Breast epithelium (tissue), 4 donors: ENCODE data around the gene RAB24. TPM values are rescaled to one million over a fixed set of nuclear protein-coding genes. Genes with fewer than 3 reads are reported as not detected.

Source experiments
- DNase-seq, 2 donors: peaks; one replicate each; pipeline ENCODE4 v3.0.0-alpha.2; 2019; ENCODE audit warnings: low spot score in 2 of 2
- H3K27ac ChIP-seq, 2 donors: fragments of 200-600 bp; sonication (generic) in 1 of 2; one replicate each; pipeline ENCODE4 v1.5.1; 2016 to 2019; ENCODE audit warnings: mild to moderate bottlenecking in 1 of 2
- H3K27me3 ChIP-seq, 2 donors: fragments of 200-600 bp; sonication (generic) in 1 of 2; one replicate each; pipeline versions ENCODE4 v1.5.1 to v1.6.0; 2017 to 2019; ENCODE audit warnings: control low read depth in 1 of 2, mild to moderate bottlenecking in 1 of 2
- H3K36me3 ChIP-seq: fragments of 200-600 bp; one replicate; pipeline ENCODE4 v1.5.1; 2019
- H3K4me1 ChIP-seq, 2 donors: fragments of 200-600 bp; sonication (generic); one replicate each; pipeline ENCODE4 v1.5.1; 2016 to 2019; ENCODE audit warnings: control low read depth in 1 of 2
- H3K4me3 ChIP-seq, 3 donors: fragments of 200-600 bp; sonication (generic); 1 replicate in 2 of 3; 2 replicates in 1 of 3; pipeline ENCODE4 v1.5.1; 2016 to 2019; ENCODE audit warnings: mild to moderate bottlenecking in 3 of 3, moderate library complexity in 2 of 3
- H3K9me3 ChIP-seq, 2 donors: fragments of 200-600 bp; sonication (generic) in 1 of 2; one replicate each; pipeline ENCODE4 v1.5.1; 2016 to 2019; ENCODE audit warnings: control low read depth in 1 of 2
- POLR2A ChIP-seq: fragments of 450-650 bp; IDR thresholded peaks from one replicate; pipeline ENCODE4 v1.6.1; 2016; ENCODE audit warnings: antibody characterized with exemption, mild to moderate bottlenecking, moderate library complexity
- POLR2AphosphoS5 ChIP-seq, 3 donors: sonication (generic); formaldehyde crosslinking; IDR thresholded peaks; one replicate each; pipeline ENCODE4 v1.6.1; 2017; ENCODE audit warnings: antibody characterized with exemption in 3 of 3
- intact Hi-C: fragments of 100-400 bp; cut with DNase I; formaldehyde crosslinking; loops from one replicate; pipeline ENCODE4 v1.15.1; 2023; ENCODE audit warnings: low total_unique reads
- total RNA-seq, 3 donors: library from RNA; depleted of rRNA; stranded (reverse); fragments of >200 nt; gene quantifications; one replicate each; pipeline ENCODE4 v1.1.0, GENCODE V29; 2016
- TF ChIP-seq, protein P1 (sequence below), 3 donors: fragments of 450-650 bp; IDR thresholded peaks; one replicate each; pipeline ENCODE4 v1.5.1; 2016 to 2017; ENCODE audit warnings: antibody characterized with exemption in 3 of 3, mild to moderate bottlenecking in 3 of 3, moderate library complexity in 3 of 3

Gene RAB24
- total RNA-seq, 3 donors from 2014 or later, result 21.4 to 62.9 (median 36.0) TPM

DNA sequence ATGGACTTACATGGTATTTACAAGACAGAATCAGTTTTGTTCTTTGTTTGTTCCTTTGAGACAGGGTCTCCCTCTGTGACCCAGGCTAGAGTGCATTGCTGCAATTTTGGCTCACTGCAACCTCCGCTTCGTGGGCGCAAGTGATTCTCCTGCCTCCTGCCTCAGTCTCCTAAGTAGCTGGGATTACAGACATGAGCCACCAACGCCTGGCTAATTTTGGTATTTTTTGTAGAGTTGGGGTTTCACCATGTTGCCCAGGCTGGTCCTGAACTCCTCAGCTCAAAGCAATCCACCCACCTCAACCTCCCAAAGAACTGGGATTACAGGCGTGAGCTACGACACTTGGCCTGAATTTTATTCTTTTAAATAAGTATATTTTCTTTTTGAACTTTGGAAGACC is 27.6 kb downstream of the RAB24 start:
- no peak for TF ChIP-seq POLR2A
- no peak for TF ChIP-seq POLR2AphosphoS5 (IDR thresholded peaks at IDR 0.05)
- TF ChIP-seq, protein P1, sequence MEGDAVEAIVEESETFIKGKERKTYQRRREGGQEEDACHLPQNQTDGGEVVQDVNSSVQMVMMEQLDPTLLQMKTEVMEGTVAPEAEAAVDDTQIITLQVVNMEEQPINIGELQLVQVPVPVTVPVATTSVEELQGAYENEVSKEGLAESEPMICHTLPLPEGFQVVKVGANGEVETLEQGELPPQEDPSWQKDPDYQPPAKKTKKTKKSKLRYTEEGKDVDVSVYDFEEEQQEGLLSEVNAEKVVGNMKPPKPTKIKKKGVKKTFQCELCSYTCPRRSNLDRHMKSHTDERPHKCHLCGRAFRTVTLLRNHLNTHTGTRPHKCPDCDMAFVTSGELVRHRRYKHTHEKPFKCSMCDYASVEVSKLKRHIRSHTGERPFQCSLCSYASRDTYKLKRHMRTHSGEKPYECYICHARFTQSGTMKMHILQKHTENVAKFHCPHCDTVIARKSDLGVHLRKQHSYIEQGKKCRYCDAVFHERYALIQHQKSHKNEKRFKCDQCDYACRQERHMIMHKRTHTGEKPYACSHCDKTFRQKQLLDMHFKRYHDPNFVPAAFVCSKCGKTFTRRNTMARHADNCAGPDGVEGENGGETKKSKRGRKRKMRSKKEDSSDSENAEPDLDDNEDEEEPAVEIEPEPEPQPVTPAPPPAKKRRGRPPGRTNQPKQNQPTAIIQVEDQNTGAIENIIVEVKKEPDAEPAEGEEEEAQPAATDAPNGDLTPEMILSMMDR (IDR thresholded peaks at IDR 0.05), result no peak
- Histone ChIP-seq H3K9me3 (no peaks in the 10 kb centered on the region), H3K27ac (no peak overlapping the region), H3K36me3 (no peaks in the 10 kb centered on the region), H3K27me3 (no peaks in the 10 kb centered on the region), H3K4me3 (no peak overlapping the region), H3K4me1 (no peaks in the 10 kb centered on the region)
- intact Hi-C loops, result no loop called here
- no peak for DNase-seq

DNA sequence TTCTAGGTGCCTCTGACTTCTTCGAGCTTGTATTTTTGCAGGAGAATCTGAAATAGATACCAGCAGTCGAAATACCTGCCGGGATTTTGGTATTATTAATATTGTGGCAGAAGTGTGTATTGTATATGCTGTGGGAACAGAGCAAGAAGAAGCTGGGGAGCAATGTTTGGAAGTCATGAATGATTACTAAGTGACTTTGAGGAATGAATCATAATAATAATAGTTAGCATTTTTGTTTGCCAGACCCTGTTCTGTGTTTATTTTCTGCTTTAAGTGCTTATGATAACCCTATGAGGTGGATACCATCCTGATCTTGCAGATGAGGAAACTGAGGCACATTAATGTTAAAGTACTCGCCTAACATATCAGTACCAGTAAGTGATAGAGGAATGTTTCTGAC is 32.4 kb downstream of the RAB24 start:
- no peaks in the 10 kb centered on the region for H3K9me3 ChIP-seq
- no peaks in the 10 kb centered on the region for H3K4me1 ChIP-seq
- H3K27me3 ChIP-seq, result no peaks in the 10 kb centered on the region
- H3K36me3 ChIP-seq, result peaks cover 5% of the 10 kb centered on the region
- H3K4me3 ChIP-seq, result no peak overlapping the region
- no peak for DNase-seq
- intact Hi-C loops, result no loop called here
- no peak overlapping the region for H3K27ac ChIP-seq
- no peak for TF ChIP-seq POLR2A
- no peak for TF ChIP-seq POLR2AphosphoS5 (IDR thresholded peaks at IDR 0.05)
- TF ChIP-seq, protein P1 (IDR thresholded peaks at IDR 0.05), result no peak

GRCh38 chr5:177270653-177271052 is 32.9 kb downstream of the RAB24 start:
- Histone ChIP-seq H3K27ac (no peak overlapping the region), H3K36me3 (peaks cover 10% of the 10 kb centered on the region), H3K4me1 (no peaks in the 10 kb centered on the region), H3K4me3 (no peak overlapping the region), H3K9me3 (no peaks in the 10 kb centered on the region), H3K27me3 (no peaks in the 10 kb centered on the region)
- DNase-seq, result no peak
- TF ChIP-seq POLR2A (no peak), POLR2AphosphoS5 (IDR thresholded peaks at IDR 0.05) (no peak)
- TF ChIP-seq, protein P1 (IDR thresholded peaks at IDR 0.05), result no peak
- intact Hi-C loops, result no loop called here

DNA sequence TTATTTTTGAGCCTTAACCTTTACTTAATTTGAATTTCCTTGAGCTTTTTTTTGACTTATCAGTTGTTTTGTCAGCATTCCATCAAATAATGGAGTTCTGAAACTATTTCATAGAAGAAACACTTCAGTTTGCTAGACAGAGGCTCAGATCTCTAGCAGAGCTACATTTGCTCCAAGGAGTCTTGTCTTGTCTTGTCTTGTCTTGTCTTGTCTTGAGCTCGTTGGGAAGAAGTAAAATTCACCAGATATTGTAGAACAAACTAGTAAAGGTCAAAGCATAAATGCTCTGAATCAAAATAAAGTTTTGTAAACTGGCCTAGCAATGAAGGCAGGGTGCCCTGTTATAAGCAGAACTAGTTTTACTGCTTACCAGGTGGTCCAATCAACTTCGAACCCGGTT is 33.5 kb downstream of the RAB24 start:
- no peak overlapping the region for H3K27ac ChIP-seq
- no peaks in the 10 kb centered on the region for H3K27me3 ChIP-seq
- no peaks in the 10 kb centered on the region for H3K4me1 ChIP-seq
- peaks cover 10% of the 10 kb centered on the region for H3K36me3 ChIP-seq
- intact Hi-C loops, result no loop called here
- no peak for TF ChIP-seq POLR2A
- TF ChIP-seq, protein P1 (IDR thresholded peaks at IDR 0.05), result no peak
- TF ChIP-seq POLR2AphosphoS5 (IDR thresholded peaks at IDR 0.05), result no peak
- H3K4me3 ChIP-seq, result no peak overlapping the region
- H3K9me3 ChIP-seq, result no peaks in the 10 kb centered on the region
- no peak for DNase-seq

DNA sequence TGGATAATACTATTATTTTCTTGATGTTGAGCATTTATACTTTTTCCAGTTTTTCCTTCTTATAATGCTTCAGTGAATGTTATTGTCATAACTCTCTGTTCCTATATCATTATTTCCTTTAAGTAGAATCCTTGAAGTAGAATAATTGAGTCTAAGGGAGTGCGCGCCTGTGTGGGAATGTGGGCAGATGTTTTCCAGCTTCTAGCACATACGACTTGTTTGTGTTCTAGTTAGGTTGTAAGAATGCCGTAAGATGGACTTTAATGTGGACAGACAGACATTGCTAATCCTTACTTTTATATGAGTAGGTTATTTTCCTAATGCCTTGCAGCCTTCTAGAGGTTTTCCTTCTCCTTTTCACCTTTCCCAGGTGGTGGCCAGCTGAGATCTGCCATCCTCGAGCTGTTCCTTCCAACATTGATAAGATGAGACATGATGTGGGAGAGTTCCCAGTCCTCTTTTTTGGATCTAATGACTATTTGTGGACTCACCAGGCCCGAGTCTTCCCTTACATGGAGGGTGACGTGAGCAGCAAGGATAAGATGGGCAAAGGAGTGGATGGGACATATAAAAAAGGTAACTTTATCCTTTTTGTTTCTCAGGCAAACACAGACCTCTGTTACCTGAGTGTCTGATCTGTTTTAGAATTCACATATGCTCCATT is 34.2 kb downstream of the RAB24 start:
- H3K27ac ChIP-seq, result no peak overlapping the region
- no peaks in the 10 kb centered on the region for H3K9me3 ChIP-seq
- no peaks in the 10 kb centered on the region for H3K4me1 ChIP-seq
- intact Hi-C loops, result no loop called here
- DNase-seq, result no peak
- peaks cover 10% of the 10 kb centered on the region for H3K36me3 ChIP-seq
- TF ChIP-seq POLR2AphosphoS5 (IDR thresholded peaks at IDR 0.05) (no peak), POLR2A (no peak)
- no peak overlapping the region for H3K4me3 ChIP-seq
- H3K27me3 ChIP-seq, result no peaks in the 10 kb centered on the region
